ENCODE data around the gene HDAC4.

Gene HDAC4

GRCh38 chr2:239247401-239248245 lies 153.2 kb downstream of the HDAC4 start:
- Histone ChIP-seq H3K27me3 (ENCODE audit: control insufficient read depth, insufficient read depth, low read length) (no peaks in the 10 kb centered on the region), H3K27ac (ENCODE audit: low read length) (no peak overlapping the region), H3K9me3 (ENCODE audit: control insufficient read depth, insufficient read depth, low read length) (no peaks in the 10 kb centered on the region), H3K36me3 (ENCODE audit: control insufficient read depth, insufficient read depth, low read length) (no peaks in the 10 kb centered on the region), H3K4me3 (ENCODE audit: low read length) (no peak overlapping the region), H3K4me1 (ENCODE audit: control insufficient read depth, insufficient read depth, low read length) (peaks cover 4% of the 10 kb centered on the region; the same call in 1 of the 2 replicates)
- WGBS (ENCODE audit: insufficient coverage, insufficient read length): no CpG with 5 or more reads among the region's 31 CpGs
- no peak for DNase-seq (ENCODE audit: low read depth, low spot score)

GRCh38 chr2:239246723-239247122 lies 154.1 kb downstream of the HDAC4 start:
- no CpG with 5 or more reads among the region's 11 CpGs for WGBS (ENCODE audit: insufficient coverage, insufficient read length)
- no peaks in the 10 kb centered on the region for H3K9me3 ChIP-seq (ENCODE audit: control insufficient read depth, insufficient read depth, low read length)
- no peaks in the 10 kb centered on the region for H3K36me3 ChIP-seq (ENCODE audit: control insufficient read depth, insufficient read depth, low read length)
- H3K4me3 ChIP-seq (ENCODE audit: low read length): no peak overlapping the region
- peaks cover 4% of the 10 kb centered on the region; the same call in 1 of the 2 replicates for H3K4me1 ChIP-seq (ENCODE audit: control insufficient read depth, insufficient read depth, low read length)
- H3K27ac ChIP-seq (ENCODE audit: low read length): no peak overlapping the region
- DNase-seq (ENCODE audit: low read depth, low spot score): no peak
- no peaks in the 10 kb centered on the region for H3K27me3 ChIP-seq (ENCODE audit: control insufficient read depth, insufficient read depth, low read length)

GRCh38 chr2:239245872-239246721 lies 154.7 kb downstream of the HDAC4 start:
- Histone ChIP-seq H3K9me3 (ENCODE audit: control insufficient read depth, insufficient read depth, low read length) (no peaks in the 10 kb centered on the region), H3K36me3 (ENCODE audit: control insufficient read depth, insufficient read depth, low read length) (no peaks in the 10 kb centered on the region), H3K4me1 (ENCODE audit: control insufficient read depth, insufficient read depth, low read length) (peaks cover 4% of the 10 kb centered on the region; the same call in 1 of the 2 replicates), H3K27ac (ENCODE audit: low read length) (no peak overlapping the region), H3K27me3 (ENCODE audit: control insufficient read depth, insufficient read depth, low read length) (no peaks in the 10 kb centered on the region), H3K4me3 (ENCODE audit: low read length) (no peak overlapping the region)
- WGBS (ENCODE audit: insufficient coverage, insufficient read length): no CpG with 5 or more reads among the region's 41 CpGs
- DNase-seq (ENCODE audit: low read depth, low spot score): no peak

- no peak overlapping the region for H3K27ac ChIP-seq (ENCODE audit: low read length)
- no CpG with 5 or more reads among the region's 5 CpGs for WGBS (ENCODE audit: insufficient coverage, insufficient read length)
- DNase-seq (ENCODE audit: low read depth, low spot score): no peak
Observed at GRCh38 chr2:239245107-239245506, 155.7 kb downstream of the HDAC4 start.

GRCh38 chr2:239244625-239245024 lies 156.2 kb downstream of the HDAC4 start:
- no peak for DNase-seq (ENCODE audit: low read depth, low spot score)
- Histone ChIP-seq H3K4me3 (ENCODE audit: low read length) (no peak overlapping the region), H3K4me1 (ENCODE audit: control insufficient read depth, insufficient read depth, low read length) (peaks cover 4% of the 10 kb centered on the region; the same call in 1 of the 2 replicates), H3K27me3 (ENCODE audit: control insufficient read depth, insufficient read depth, low read length) (no peaks in the 10 kb centered on the region), H3K27ac (ENCODE audit: low read length) (no peak overlapping the region), H3K9me3 (ENCODE audit: control insufficient read depth, insufficient read depth, low read length) (no peaks in the 10 kb centered on the region), H3K36me3 (ENCODE audit: control insufficient read depth, insufficient read depth, low read length) (no peaks in the 10 kb centered on the region)
- no CpG with 5 or more reads among the region's 5 CpGs for WGBS (ENCODE audit: insufficient coverage, insufficient read length)

More at GRCh38 chr2:239245107-239245506, 155.7 kb downstream of the HDAC4 start:
- H3K36me3 ChIP-seq (ENCODE audit: control insufficient read depth, insufficient read depth, low read length): no peaks in the 10 kb centered on the region
- H3K27me3 ChIP-seq (ENCODE audit: control insufficient read depth, insufficient read depth, low read length): no peaks in the 10 kb centered on the region
- no peak overlapping the region for H3K4me3 ChIP-seq (ENCODE audit: low read length)
- peaks cover 4% of the 10 kb centered on the region; the same call in 1 of the 2 replicates for H3K4me1 ChIP-seq (ENCODE audit: control insufficient read depth, insufficient read depth, low read length)
- no peaks in the 10 kb centered on the region for H3K9me3 ChIP-seq (ENCODE audit: control insufficient read depth, insufficient read depth, low read length)

GRCh38 chr2:239241431-239241960 lies 159.3 kb downstream of the HDAC4 start:
- no peaks in the 10 kb centered on the region for H3K27me3 ChIP-seq (ENCODE audit: control insufficient read depth, insufficient read depth, low read length)
- H3K27ac ChIP-seq (ENCODE audit: low read length): no peak overlapping the region
- no peak for DNase-seq (ENCODE audit: low read depth, low spot score)
- no CpG with 5 or more reads among the region's 1 CpG for WGBS (ENCODE audit: insufficient coverage, insufficient read length)
- H3K36me3 ChIP-seq (ENCODE audit: control insufficient read depth, insufficient read depth, low read length): no peaks in the 10 kb centered on the region
- H3K4me1 ChIP-seq (ENCODE audit: control insufficient read depth, insufficient read depth, low read length): peaks cover 2% of the 10 kb centered on the region; the same call in 1 of the 2 replicates
- H3K4me3 ChIP-seq (ENCODE audit: low read length): no peak overlapping the region
- no peaks in the 10 kb centered on the region for H3K9me3 ChIP-seq (ENCODE audit: control insufficient read depth, insufficient read depth, low read length)

GRCh38 chr2:239240414-239240881 lies 160.4 kb downstream of the HDAC4 start:
- Histone ChIP-seq H3K4me3 (ENCODE audit: low read length) (no peak overlapping the region), H3K9me3 (ENCODE audit: control insufficient read depth, insufficient read depth, low read length) (no peaks in the 10 kb centered on the region), H3K36me3 (ENCODE audit: control insufficient read depth, insufficient read depth, low read length) (no peaks in the 10 kb centered on the region), H3K4me1 (ENCODE audit: control insufficient read depth, insufficient read depth, low read length) (no peaks in the 10 kb centered on the region; the same call in 1 of the 2 replicates), H3K27me3 (ENCODE audit: control insufficient read depth, insufficient read depth, low read length) (no peaks in the 10 kb centered on the region), H3K27ac (ENCODE audit: low read length) (no peak overlapping the region)
- no CpG with 5 or more reads among the region's 15 CpGs for WGBS (ENCODE audit: insufficient coverage, insufficient read length)
- DNase-seq (ENCODE audit: low read depth, low spot score): no peak

GRCh38 chr2:239239607-239240413 lies 161.0 kb downstream of the HDAC4 start:
- DNase-seq (ENCODE audit: low read depth, low spot score): no peak
- no peak overlapping the region for H3K27ac ChIP-seq (ENCODE audit: low read length)
- no peaks in the 10 kb centered on the region for H3K36me3 ChIP-seq (ENCODE audit: control insufficient read depth, insufficient read depth, low read length)
- H3K9me3 ChIP-seq (ENCODE audit: control insufficient read depth, insufficient read depth, low read length): no peaks in the 10 kb centered on the region
- no peak overlapping the region for H3K4me3 ChIP-seq (ENCODE audit: low read length)
- no CpG with 5 or more reads among the region's 29 CpGs for WGBS (ENCODE audit: insufficient coverage, insufficient read length)
- H3K27me3 ChIP-seq (ENCODE audit: control insufficient read depth, insufficient read depth, low read length): no peaks in the 10 kb centered on the region
- H3K4me1 ChIP-seq (ENCODE audit: control insufficient read depth, insufficient read depth, low read length): no peaks in the 10 kb centered on the region; the same call in 1 of the 2 replicates

- Histone ChIP-seq H3K36me3 (ENCODE audit: control insufficient read depth, insufficient read depth, low read length) (no peaks in the 10 kb centered on the region), H3K4me1 (ENCODE audit: control insufficient read depth, insufficient read depth, low read length) (no peaks in the 10 kb centered on the region; the same call in 1 of the 2 replicates), H3K9me3 (ENCODE audit: control insufficient read depth, insufficient read depth, low read length) (no peaks in the 10 kb centered on the region), H3K27me3 (ENCODE audit: control insufficient read depth, insufficient read depth, low read length) (no peaks in the 10 kb centered on the region), H3K4me3 (ENCODE audit: low read length) (no peak overlapping the region), H3K27ac (ENCODE audit: low read length) (no peak overlapping the region)
- WGBS (ENCODE audit: insufficient coverage, insufficient read length): no CpG with 5 or more reads among the region's 15 CpGs
- no peak for DNase-seq (ENCODE audit: low read depth, low spot score)
Observed at GRCh38 chr2:239238839-239239606, 161.8 kb downstream of the HDAC4 start.

Measured in iPS DF 6.9 (cell line).